CD4-positive, CD25-positive, alpha-beta regulatory T cell (primary cell): ENCODE results near the gene RYR3. TPM values are rescaled to one million over a fixed set of nuclear protein-coding genes. Genes with fewer than 3 reads are reported as not detected.
A peak's percentile ranks its signal among the peaks of the same experiment; 100 is the strongest.

Experiments
- ATAC-seq, 2 donors: fragments of 150-1000 bp; cut with Tn5 transposase; one replicate each; pipeline ENCODE4 v1.10.0; 2021; ENCODE audit warnings: low read depth in 2 of 2, moderate number of reproducible peaks in 2 of 2, moderate library complexity in 1 of 2
- DNase-seq, 3 donors: peaks; one replicate each; pipeline versions ENCODE4 v3.0.0 to v3.0.0-alpha.2; 2012 to 2022; ENCODE audit warnings: mixed read lengths in 1 of 3
- H3K27ac ChIP-seq: one replicate; pipeline ENCODE4 v1.7.0; 2013; ENCODE audit warnings: mild to moderate bottlenecking, low read length; ENCODE audit not compliant: insufficient read depth, poor library complexity, severe bottlenecking
- H3K27me3 ChIP-seq: one replicate; pipeline ENCODE4 v1.7.0; 2013; ENCODE audit warnings: low read length; ENCODE audit not compliant: control insufficient read depth, insufficient read depth
- H3K36me3 ChIP-seq: one replicate; pipeline ENCODE4 v1.7.0; 2013; ENCODE audit warnings: mild to moderate bottlenecking, low read length, moderate library complexity; ENCODE audit not compliant: control insufficient read depth, insufficient read depth
- H3K4me1 ChIP-seq: 2 replicates; pipeline ENCODE4 v1.7.0; 2013; ENCODE audit warnings: mild to moderate bottlenecking, low read length; ENCODE audit not compliant: insufficient read depth, control insufficient read depth, poor library complexity, severe bottlenecking
- H3K4me3 ChIP-seq: one replicate; pipeline ENCODE4 v1.7.0; 2013; ENCODE audit warnings: low read depth, mild to moderate bottlenecking, low read length, moderate library complexity
- H3K9me3 ChIP-seq, 2 experiments: 1 replicate in 1 of 2; 2 replicates in 1 of 2; pipeline ENCODE4 v1.7.0; 2013; ENCODE audit warnings: low read length in 2 of 2, mild to moderate bottlenecking in 1 of 2, moderate library complexity in 1 of 2; ENCODE audit not compliant: control insufficient read depth in 2 of 2
- H3K27ac Mint-ChIP-seq, 3 donors: one replicate each; pipeline ENCODE4 v1.8.0; 2020 to 2022; ENCODE audit warnings: mild to moderate bottlenecking in 3 of 3, mixed read lengths in 3 of 3, moderate library complexity in 2 of 3
- H3K27me3 Mint-ChIP-seq: one replicate; pipeline ENCODE4 v1.8.0; 2022; ENCODE audit warnings: mild to moderate bottlenecking, mixed read lengths
- H3K36me3 Mint-ChIP-seq: one replicate; pipeline ENCODE4 v1.8.0; 2020; ENCODE audit warnings: mixed read lengths
- H3K4me1 Mint-ChIP-seq, 4 donors: one replicate each; pipeline ENCODE4 v1.8.0; 2020 to 2022; ENCODE audit warnings: mixed read lengths in 4 of 4, mild to moderate bottlenecking in 1 of 4
- H3K4me3 Mint-ChIP-seq, 4 donors: one replicate each; pipeline ENCODE4 v1.8.0; 2020 to 2022; ENCODE audit warnings: mild to moderate bottlenecking in 4 of 4, mixed read lengths in 4 of 4, moderate library complexity in 3 of 4
- H3K9me3 Mint-ChIP-seq, 7 donors: one replicate each; pipeline ENCODE4 v1.8.0; 2020 to 2022; ENCODE audit warnings: mixed read lengths in 7 of 7, mild to moderate bottlenecking in 3 of 7, moderate library complexity in 2 of 7
- polyA plus RNA-seq, 4 donors: library from polyadenylated mRNA; unstranded; fragments of 300-500 nt; fragmentation: Illumina TruSeq; gene quantifications; one replicate each; pipeline ENCODE4 v1.2.3, GENCODE V29; 2021
- total RNA-seq: library from RNA; stranded (reverse); gene quantifications from one replicate; pipeline ENCODE4 v1.2.3, GENCODE V29; 2022

The RYR3 gene
- total and polyA plus RNA-seq, 5 donors from 2014 or later = 0.05 to 0.19 (median 0.09) TPM; not detected in 1

GRCh38 chr15:33639978-33640377 lies 329.2 kb downstream of the RYR3 start:
- DNase-seq (peak in 1 of 3 donors; percentile 2), ATAC-seq (no peak)
- Mint-ChIP-seq H3K4me3 (no peak overlapping the region), H3K27ac (no peak overlapping the region), H3K36me3 (no peaks in the 10 kb centered on the region), H3K4me1 (no peaks in the 10 kb centered on the region), H3K27me3 (no peaks in the 10 kb centered on the region), H3K9me3 (peaks cover 0 to 2% (median 0%) of the 10 kb centered on the region in 7 donors)
- H3K27me3 ChIP-seq = peaks cover 6% of the 10 kb centered on the region
- no peaks in the 10 kb centered on the region for H3K4me1 ChIP-seq
- H3K27ac ChIP-seq = no peak overlapping the region
- H3K36me3 ChIP-seq = no peaks in the 10 kb centered on the region
- H3K9me3 ChIP-seq = no peaks in the 10 kb centered on the region
- H3K4me3 ChIP-seq = no peak overlapping the region

GRCh38 chr15:33641069-33641468 lies 330.3 kb downstream of the RYR3 start:
- no peaks in the 10 kb centered on the region for H3K4me1 ChIP-seq
- no peak overlapping the region for H3K27ac ChIP-seq
- no peaks in the 10 kb centered on the region for H3K36me3 ChIP-seq
- no peak for DNase-seq
- no peaks in the 10 kb centered on the region for H3K4me1 Mint-ChIP-seq
- H3K36me3 Mint-ChIP-seq = no peaks in the 10 kb centered on the region
- no peak overlapping the region for H3K4me3 Mint-ChIP-seq
- no peaks in the 10 kb centered on the region for H3K9me3 ChIP-seq
- H3K27me3 Mint-ChIP-seq = no peaks in the 10 kb centered on the region
- H3K9me3 Mint-ChIP-seq = peaks cover 0 to 2% (median 0%) of the 10 kb centered on the region in 7 donors
- H3K27ac Mint-ChIP-seq = no peak overlapping the region
- H3K27me3 ChIP-seq = peaks cover 6% of the 10 kb centered on the region
- no peak for ATAC-seq
- H3K4me3 ChIP-seq = no peak overlapping the region

- Mint-ChIP-seq H3K9me3 (peaks cover 0 to 3% (median 0%) of the 10 kb centered on the region in 7 donors), H3K36me3 (no peaks in the 10 kb centered on the region), H3K4me3 (no peak overlapping the region), H3K27me3 (no peaks in the 10 kb centered on the region), H3K27ac (no peak overlapping the region), H3K4me1 (no peaks in the 10 kb centered on the region)
- Histone ChIP-seq H3K36me3 (no peaks in the 10 kb centered on the region), H3K27ac (no peak overlapping the region), H3K9me3 (no peaks in the 10 kb centered on the region), H3K4me3 (no peak overlapping the region), H3K4me1 (no peaks in the 10 kb centered on the region), H3K27me3 (peaks cover 5% of the 10 kb centered on the region)
- DNase-seq = no peak
- no peak for ATAC-seq
Measured at GRCh38 chr15:33644304-33644703, 333.5 kb downstream of the RYR3 start.

GRCh38 chr15:33646744-33647143 lies 336.0 kb downstream of the RYR3 start:
- H3K27ac Mint-ChIP-seq = no peak overlapping the region
- peaks cover 0 to 3% (median 0%) of the 10 kb centered on the region in 7 donors for H3K9me3 Mint-ChIP-seq
- Histone ChIP-seq H3K27me3 (peaks cover 5% of the 10 kb centered on the region), H3K36me3 (no peaks in the 10 kb centered on the region), H3K4me1 (no peaks in the 10 kb centered on the region), H3K4me3 (no peak overlapping the region), H3K27ac (no peak overlapping the region), H3K9me3 (no peaks in the 10 kb centered on the region)
- H3K4me1 Mint-ChIP-seq = no peaks in the 10 kb centered on the region
- ATAC-seq (no peak), DNase-seq (no peak)
- no peak overlapping the region for H3K4me3 Mint-ChIP-seq
- peaks cover 4% of the 10 kb centered on the region for H3K27me3 Mint-ChIP-seq
- no peaks in the 10 kb centered on the region for H3K36me3 Mint-ChIP-seq

GRCh38 chr15:33649217-33649933 lies 338.6 kb downstream of the RYR3 start:
- Mint-ChIP-seq H3K27me3 (peaks cover 4% of the 10 kb centered on the region), H3K9me3 (peaks cover 0 to 3% (median 0%) of the 10 kb centered on the region in 7 donors), H3K36me3 (no peaks in the 10 kb centered on the region), H3K4me3 (no peak overlapping the region), H3K27ac (no peak overlapping the region), H3K4me1 (no peaks in the 10 kb centered on the region)
- Histone ChIP-seq H3K9me3 (no peaks in the 10 kb centered on the region), H3K4me3 (no peak overlapping the region), H3K4me1 (no peaks in the 10 kb centered on the region), H3K27ac (no peak overlapping the region), H3K36me3 (no peaks in the 10 kb centered on the region), H3K27me3 (peaks cover 5% of the 10 kb centered on the region)
- no peak for DNase-seq
- ATAC-seq = no peak

- H3K4me3 Mint-ChIP-seq = no peak overlapping the region
- Histone ChIP-seq H3K4me1 (no peaks in the 10 kb centered on the region), H3K9me3 (no peaks in the 10 kb centered on the region), H3K27ac (no peak overlapping the region), H3K36me3 (no peaks in the 10 kb centered on the region), H3K27me3 (peaks cover 2% of the 10 kb centered on the region), H3K4me3 (no peak overlapping the region)
- H3K36me3 Mint-ChIP-seq = no peaks in the 10 kb centered on the region
- no peaks in the 10 kb centered on the region for H3K4me1 Mint-ChIP-seq
- H3K27me3 Mint-ChIP-seq = peaks cover 4% of the 10 kb centered on the region
- H3K9me3 Mint-ChIP-seq = peaks cover 0 to 2% (median 0%) of the 10 kb centered on the region in 7 donors
- ATAC-seq (no peak), DNase-seq (no peak)
- H3K27ac Mint-ChIP-seq = no peak overlapping the region
Measured at GRCh38 chr15:33654860-33655259, 344.1 kb downstream of the RYR3 start.

- ATAC-seq (no peak), DNase-seq (no peak)
- Histone ChIP-seq H3K36me3 (no peaks in the 10 kb centered on the region), H3K4me1 (no peaks in the 10 kb centered on the region), H3K27ac (no peak overlapping the region), H3K9me3 (no peaks in the 10 kb centered on the region), H3K4me3 (no peak overlapping the region), H3K27me3 (peaks cover 2% of the 10 kb centered on the region)
- H3K27ac Mint-ChIP-seq = no peak overlapping the region
- H3K4me1 Mint-ChIP-seq = no peaks in the 10 kb centered on the region
- no peak overlapping the region for H3K4me3 Mint-ChIP-seq
- H3K27me3 Mint-ChIP-seq = peaks cover 4% of the 10 kb centered on the region
- no peaks in the 10 kb centered on the region for H3K36me3 Mint-ChIP-seq
- peaks cover 0 to 2% (median 0%) of the 10 kb centered on the region in 7 donors for H3K9me3 Mint-ChIP-seq
Measured at GRCh38 chr15:33655488-33655887, 344.7 kb downstream of the RYR3 start.

- H3K27ac Mint-ChIP-seq = no peak overlapping the region
- DNase-seq (no peak), ATAC-seq (no peak)
- Histone ChIP-seq H3K9me3 (no peaks in the 10 kb centered on the region), H3K27ac (no peak overlapping the region), H3K27me3 (no peaks in the 10 kb centered on the region), H3K4me1 (no peaks in the 10 kb centered on the region), H3K36me3 (no peaks in the 10 kb centered on the region), H3K4me3 (no peak overlapping the region)
- H3K36me3 Mint-ChIP-seq = no peaks in the 10 kb centered on the region
- H3K4me1 Mint-ChIP-seq = no peaks in the 10 kb centered on the region
- H3K4me3 Mint-ChIP-seq = no peak overlapping the region
- peaks cover 0 to 2% (median 0%) of the 10 kb centered on the region in 7 donors for H3K9me3 Mint-ChIP-seq
- peaks cover 2% of the 10 kb centered on the region for H3K27me3 Mint-ChIP-seq
Measured at GRCh38 chr15:33656168-33656567, 345.4 kb downstream of the RYR3 start.
